Stimulated activated CD4-positive, alpha-beta T cell treated with anti-CD3 and anti-CD28 coated beads, Interleukin-1b, Interleukin-23, amount 100 ng/mL, for 48 hours (primary cell): Measurements from ENCODE around the gene CTIF.

Source experiments
- DNase-seq: peaks from one replicate; pipeline ENCODE4 v3.0.0-alpha.2; 2020

Gene CTIF

GRCh38 chr18:48896875-48897511 lies 358.2 kb downstream of the CTIF start:
- DNase-seq, result peak; percentile 36

DNA sequence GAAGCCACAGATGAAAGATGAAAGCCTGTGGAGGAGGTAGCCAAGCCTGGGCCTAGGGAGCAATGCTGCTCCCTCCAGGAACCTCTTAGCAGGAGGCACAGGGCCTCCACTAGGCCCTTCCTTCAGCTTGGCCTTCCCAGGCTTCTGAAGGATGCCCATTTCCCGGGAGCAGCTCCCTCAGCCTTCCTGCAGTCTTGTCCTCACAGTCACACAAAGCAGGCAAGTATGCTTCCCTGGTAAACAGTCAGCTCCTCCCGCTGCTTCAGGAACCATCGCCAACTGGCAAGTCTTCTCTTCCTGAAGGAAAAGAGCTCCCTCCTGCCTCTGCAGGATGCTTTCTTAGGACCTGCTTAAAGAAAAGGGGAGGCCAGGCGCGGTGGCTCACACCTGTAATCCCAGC lies 358.7 kb downstream of the CTIF start:
- no peak for DNase-seq

GRCh38 chr18:48898521-48898920 lies 359.7 kb downstream of the CTIF start:
- DNase-seq, result no peak

- DNase-seq, result no peak
Observed at GRCh38 chr18:48899558-48900174, 360.8 kb downstream of the CTIF start.

- no peak for DNase-seq
Observed at GRCh38 chr18:48900469-48900868, 361.6 kb downstream of the CTIF start.

- no peak for DNase-seq
Observed at GRCh38 chr18:48901145-48902022, 362.6 kb downstream of the CTIF start.

DNA sequence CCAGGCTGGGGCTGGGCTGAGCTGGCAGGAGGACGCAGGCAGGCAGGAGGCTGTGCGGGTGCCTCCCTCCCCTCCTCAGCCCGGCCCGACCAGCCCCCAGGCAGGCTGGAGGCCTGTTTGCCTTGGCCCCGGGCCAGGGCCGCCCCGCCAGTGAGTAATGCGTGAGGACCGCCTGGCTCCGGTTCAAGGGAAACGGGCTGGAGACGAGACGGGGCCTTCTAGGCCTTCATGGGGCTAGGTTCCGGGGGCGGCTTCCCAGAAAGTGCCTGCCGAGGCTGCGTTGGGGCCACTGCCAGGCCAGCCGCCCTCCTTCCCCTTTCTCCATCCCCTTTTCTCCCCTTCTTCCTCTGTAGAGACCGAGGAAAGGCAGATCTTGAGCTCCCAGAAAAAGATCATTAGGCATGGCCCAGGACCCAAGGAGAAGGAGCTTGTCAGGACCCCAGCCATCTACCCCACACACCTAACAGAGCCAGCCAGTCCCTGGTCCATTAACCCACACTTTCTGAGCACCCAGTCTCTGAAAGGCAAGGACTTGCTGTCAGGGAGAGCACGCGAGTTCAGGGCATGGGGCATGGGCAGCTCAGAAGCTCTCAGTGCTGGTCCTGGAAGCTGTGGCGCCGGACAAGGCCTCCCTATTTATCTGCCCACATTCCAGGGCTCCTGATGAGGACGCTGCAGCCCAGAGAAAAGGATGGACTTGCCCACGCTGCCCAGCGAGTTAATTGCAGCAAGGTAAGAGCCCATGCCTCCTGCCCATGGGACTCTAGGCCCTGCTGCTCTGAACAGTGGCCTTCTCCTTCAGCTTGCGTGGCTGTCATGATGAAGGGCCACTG lies 363.4 kb downstream of the CTIF start:
- no peak for DNase-seq

- DNase-seq, result no peak
Observed at GRCh38 chr18:48902856-48903601, 364.2 kb downstream of the CTIF start.

- DNase-seq, result no peak
Observed at GRCh38 chr18:48904091-48904490, 365.3 kb downstream of the CTIF start.

- DNase-seq, result no peak
Observed at GRCh38 chr18:48904847-48905394, 366.1 kb downstream of the CTIF start.

- no peak for DNase-seq
Observed at GRCh38 chr18:48905513-48905912, 366.7 kb downstream of the CTIF start.

DNA sequence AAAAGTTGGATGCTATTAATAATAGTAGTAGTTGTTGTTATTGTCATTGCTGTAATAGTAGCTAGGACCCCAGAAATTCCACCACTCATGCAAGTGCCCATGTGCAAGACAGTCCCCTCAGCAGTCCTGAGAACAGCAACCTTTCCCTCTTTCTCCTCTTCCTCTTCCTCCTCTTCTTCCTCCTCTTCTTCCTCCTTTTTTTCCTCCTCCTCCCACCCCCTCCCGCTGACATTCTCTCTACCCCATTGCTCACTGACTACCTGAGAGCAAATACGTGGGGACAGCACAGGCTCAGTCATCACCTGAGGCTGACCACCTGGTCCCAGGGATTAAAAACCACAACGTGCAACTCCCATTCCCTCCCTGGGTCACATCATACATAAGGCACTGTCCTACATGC lies 370.1 kb downstream of the CTIF start:
- no peak for DNase-seq

DNA sequence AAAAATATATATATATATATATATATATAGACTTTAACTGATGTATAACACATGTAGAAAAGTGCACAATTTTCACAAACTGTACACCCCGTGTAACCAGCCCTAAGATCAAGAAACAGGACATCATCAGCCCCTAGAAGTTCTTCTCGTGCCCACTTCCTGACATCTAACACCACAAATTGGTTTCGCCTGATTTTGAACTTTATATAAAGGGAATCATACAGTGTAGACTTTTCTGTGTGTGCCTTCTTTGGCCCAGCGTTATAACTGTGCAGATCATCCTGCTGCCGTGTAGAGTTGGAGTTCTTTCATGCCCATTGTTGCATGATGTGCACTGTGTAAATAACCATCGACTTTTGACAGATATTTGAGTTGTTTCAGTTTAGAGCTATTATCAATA lies 370.9 kb downstream of the CTIF start:
- no peak for DNase-seq

DNA sequence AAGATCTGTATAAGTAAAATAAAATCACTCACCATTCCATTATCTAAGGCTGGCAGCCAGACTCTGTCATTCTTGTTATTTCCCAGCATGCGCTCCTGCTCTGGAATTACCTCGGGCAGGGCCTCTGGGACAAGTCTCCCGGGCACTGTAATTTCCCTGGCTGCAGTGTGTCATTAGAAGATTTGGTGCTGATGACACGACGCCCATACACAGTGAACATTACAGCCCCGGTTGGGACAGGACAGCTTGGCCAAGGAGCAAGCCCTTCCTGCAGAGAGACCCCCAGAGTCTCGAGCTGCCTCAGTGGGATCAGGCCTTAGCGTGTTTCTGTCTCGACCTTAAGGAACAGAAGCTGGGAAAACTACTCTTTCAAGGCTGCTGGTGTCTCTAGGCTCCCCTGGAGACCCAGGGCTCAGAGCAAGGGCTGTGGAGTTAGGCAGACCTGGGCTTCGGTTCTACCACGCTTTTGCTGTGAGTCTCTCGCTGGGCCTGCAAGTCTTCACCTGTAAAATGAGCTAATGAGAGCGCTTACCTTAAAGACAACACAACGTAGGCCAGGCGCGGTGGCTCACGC lies 372.2 kb downstream of the CTIF start:
- DNase-seq, result no peak
